Muscle layer of duodenum (tissue), 2 donors: Measurements from ENCODE around the gene WWC2.
"Not testable (repeated sequence)": the region's sequence is repeated elsewhere in the genome, so short reads cannot be mapped to it uniquely, and the experiment has no call there.

Experiments
- H3K27ac ChIP-seq: one replicate; pipeline ENCODE4 v1.7.0; 2013; ENCODE audit warnings: mild to moderate bottlenecking, low read length
- H3K27me3 ChIP-seq: one replicate; pipeline ENCODE4 v1.7.0; 2013; ENCODE audit warnings: low read depth, mild to moderate bottlenecking, control low read depth, low read length
- H3K36me3 ChIP-seq, 2 donors: one replicate each; pipeline ENCODE4 v1.7.0; 2013; ENCODE audit warnings: low read length in 2 of 2, control low read depth in 1 of 2, mild to moderate bottlenecking in 1 of 2; ENCODE audit not compliant: insufficient read depth in 2 of 2, control insufficient read depth in 1 of 2
- H3K4me1 ChIP-seq, 2 donors: one replicate each; pipeline ENCODE4 v1.7.0; 2013; ENCODE audit warnings: low read length in 2 of 2, mild to moderate bottlenecking in 2 of 2, control low read depth in 1 of 2, moderate library complexity in 1 of 2; ENCODE audit not compliant: insufficient read depth in 2 of 2, control insufficient read depth in 1 of 2
- H3K4me3 ChIP-seq, 2 donors: one replicate each; pipeline ENCODE4 v1.7.0; 2013; ENCODE audit warnings: low read length in 2 of 2, low read depth in 1 of 2, mild to moderate bottlenecking in 1 of 2
- H3K9me3 ChIP-seq, 2 donors: one replicate each; pipeline ENCODE4 v1.7.0; 2013; ENCODE audit warnings: low read length in 2 of 2, control low read depth in 1 of 2, mild to moderate bottlenecking in 1 of 2; ENCODE audit not compliant: control insufficient read depth in 1 of 2
- donor health status: healthy.

Gene WWC2

DNA sequence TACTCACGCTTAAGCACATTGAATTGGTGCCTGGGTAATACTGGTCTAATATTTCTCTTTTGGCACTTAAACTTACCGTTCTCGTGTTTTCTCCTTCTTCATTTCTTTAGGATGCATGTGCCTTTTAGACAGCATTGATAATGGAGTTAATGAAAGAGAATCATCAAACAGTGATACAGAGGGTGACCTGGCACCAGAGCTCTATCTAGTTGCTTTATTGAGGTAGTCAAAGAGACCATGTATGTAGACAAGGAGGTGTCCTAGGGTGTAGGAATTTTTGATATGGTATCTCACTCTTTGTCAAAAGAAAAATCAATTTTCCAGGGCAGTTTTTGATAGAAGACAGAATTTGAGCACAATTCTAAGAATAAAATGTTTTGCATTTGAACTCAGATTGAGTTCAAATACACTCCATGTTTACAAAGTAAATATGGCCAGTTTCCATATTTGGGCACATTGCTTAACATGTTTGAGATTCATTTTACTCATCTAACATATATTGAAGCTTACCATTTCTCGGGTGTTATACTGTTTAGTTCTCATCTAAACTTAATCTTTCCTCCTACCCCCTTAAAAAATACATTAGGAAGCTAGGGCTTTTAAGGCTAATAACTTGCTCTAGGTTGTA is 92.0 kb downstream of the WWC2 start:
- Histone ChIP-seq H3K9me3 (no peaks in the 10 kb centered on the region), H3K27ac (no peak overlapping the region), H3K4me1 (peaks cover 0 to 12% of the 10 kb centered on the region in 2 donors), H3K36me3 (no peaks in the 10 kb centered on the region), H3K27me3 (no peaks in the 10 kb centered on the region), H3K4me3 (no peak overlapping the region)

DNA sequence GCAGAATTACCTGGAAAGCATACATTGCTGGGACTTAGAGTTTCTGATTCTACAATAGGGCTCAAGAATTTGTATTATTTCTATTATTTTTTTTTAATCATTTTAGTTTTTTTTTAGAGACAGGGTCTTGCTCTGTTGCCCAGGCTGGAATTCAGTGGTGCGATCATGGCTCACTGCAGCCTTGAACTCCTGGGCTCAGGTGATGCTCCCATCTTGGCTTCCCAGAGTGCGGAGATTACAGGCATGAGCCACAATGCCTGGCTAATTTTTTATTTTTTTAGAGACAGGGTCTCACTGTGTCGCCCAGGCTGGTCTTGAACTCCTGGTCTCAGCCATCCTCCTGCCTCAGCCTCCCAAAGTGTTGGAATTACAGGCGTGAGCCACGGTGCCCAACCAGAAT is 92.6 kb downstream of the WWC2 start:
- Histone ChIP-seq H3K27ac (no peak overlapping the region), H3K4me3 (no peak overlapping the region), H3K9me3 (no peaks in the 10 kb centered on the region), H3K27me3 (no peaks in the 10 kb centered on the region), H3K36me3 (no peaks in the 10 kb centered on the region), H3K4me1 (peaks cover 0 to 8% of the 10 kb centered on the region in 2 donors)

DNA sequence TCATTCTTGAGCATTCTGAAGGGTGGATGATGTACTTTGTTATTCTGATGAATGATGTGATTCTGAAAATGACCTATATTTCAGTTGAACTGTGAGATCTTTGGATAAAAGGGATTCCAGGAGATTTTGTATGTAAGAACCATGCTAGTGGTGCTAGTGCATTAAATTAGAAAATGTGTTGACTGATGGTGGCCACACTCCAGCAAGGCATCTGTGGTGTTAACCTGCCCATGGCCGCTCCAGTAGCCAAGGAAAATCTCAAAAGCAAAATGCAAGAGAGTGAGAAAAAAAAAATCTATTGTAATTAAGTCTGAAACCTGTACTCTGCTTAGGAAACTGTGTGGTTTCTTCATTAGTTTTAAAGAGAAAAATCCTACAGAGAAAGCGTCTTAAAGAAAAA is 93.5 kb downstream of the WWC2 start:
- Histone ChIP-seq H3K27ac (no peak overlapping the region), H3K4me3 (no peak overlapping the region), H3K9me3 (no peaks in the 10 kb centered on the region), H3K36me3 (no peaks in the 10 kb centered on the region), H3K27me3 (no peaks in the 10 kb centered on the region), H3K4me1 (peaks cover 0 to 8% of the 10 kb centered on the region in 2 donors)

DNA sequence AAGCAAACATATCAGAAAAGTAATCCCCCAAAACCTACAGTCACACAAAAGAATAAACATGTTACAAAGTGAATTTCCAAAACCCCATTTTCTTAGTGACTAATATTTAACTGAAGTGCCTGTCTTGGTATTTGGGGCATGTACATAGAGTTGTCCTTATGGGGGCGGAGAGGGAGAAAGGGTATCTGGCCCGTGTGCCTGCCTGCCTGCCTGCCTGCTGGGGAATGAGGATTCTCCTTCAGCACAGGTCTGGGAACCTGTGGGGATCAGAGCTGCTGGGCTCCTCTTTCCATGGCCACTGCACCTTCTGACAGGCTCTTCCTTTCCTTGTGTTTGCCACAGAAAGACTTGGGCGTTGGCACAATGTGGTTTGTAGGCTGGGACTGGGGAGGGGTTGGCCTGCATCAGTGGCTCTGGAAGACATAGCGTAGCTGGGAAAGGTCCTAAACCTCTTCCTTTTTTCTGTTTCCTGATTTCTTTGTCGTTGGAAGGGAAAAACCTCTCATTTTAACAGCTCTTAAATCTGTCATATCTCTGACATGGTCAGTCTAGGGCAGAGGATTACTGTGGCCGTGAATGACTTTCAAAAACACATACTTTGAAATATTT is 94.8 kb downstream of the WWC2 start:
- H3K27me3 ChIP-seq, H3K4me1 ChIP-seq, H3K4me3 ChIP-seq, H3K36me3 ChIP-seq, H3K27ac ChIP-seq, H3K9me3 ChIP-seq: not testable (repeated sequence)

GRCh38 chr4:183195534-183195933 is 96.5 kb downstream of the WWC2 start:
- Histone ChIP-seq H3K4me3 (no peak overlapping the region), H3K27ac (no peak overlapping the region), H3K9me3 (no peaks in the 10 kb centered on the region), H3K36me3 (no peaks in the 10 kb centered on the region), H3K4me1 (no peaks in the 10 kb centered on the region), H3K27me3 (no peaks in the 10 kb centered on the region)

- H3K36me3 ChIP-seq: no peaks in the 10 kb centered on the region
- H3K4me3 ChIP-seq: no peak overlapping the region
- no peak overlapping the region for H3K27ac ChIP-seq
- H3K9me3 ChIP-seq: no peaks in the 10 kb centered on the region
- no peaks in the 10 kb centered on the region for H3K27me3 ChIP-seq
- no peaks in the 10 kb centered on the region for H3K4me1 ChIP-seq
Measured at GRCh38 chr4:183197140-183197539, 98.1 kb downstream of the WWC2 start.

DNA sequence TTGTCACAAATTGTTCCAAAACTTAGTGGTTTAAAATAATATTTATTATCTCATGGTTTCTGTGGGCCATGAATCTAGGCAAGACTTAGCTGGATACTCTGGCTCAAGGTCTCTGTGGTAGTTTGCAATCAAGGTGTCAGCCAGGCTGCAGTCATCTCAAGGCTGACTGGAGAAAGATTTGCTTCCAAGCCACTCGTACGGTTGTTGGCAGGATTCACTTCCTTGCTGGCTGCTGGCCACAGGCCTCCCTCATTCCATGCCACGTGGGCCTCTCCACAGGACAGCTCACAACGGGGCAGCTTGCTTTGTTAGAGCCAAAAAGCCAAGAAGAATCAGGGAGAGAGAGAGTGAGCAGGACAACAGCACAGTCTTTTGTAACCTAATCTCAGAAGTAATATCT is 101.4 kb downstream of the WWC2 start:
- Histone ChIP-seq H3K27me3 (no peaks in the 10 kb centered on the region), H3K4me1 (no peaks in the 10 kb centered on the region), H3K4me3 (no peak overlapping the region), H3K27ac (no peak overlapping the region), H3K9me3 (no peaks in the 10 kb centered on the region), H3K36me3 (no peaks in the 10 kb centered on the region)

GRCh38 chr4:183201331-183201730 is 102.3 kb downstream of the WWC2 start:
- Histone ChIP-seq H3K9me3 (no peaks in the 10 kb centered on the region), H3K4me1 (no peaks in the 10 kb centered on the region), H3K36me3 (no peaks in the 10 kb centered on the region), H3K27me3 (no peaks in the 10 kb centered on the region), H3K4me3 (no peak overlapping the region), H3K27ac (no peak overlapping the region)

GRCh38 chr4:183202523-183202922 is 103.5 kb downstream of the WWC2 start:
- Histone ChIP-seq H3K4me1 (no peaks in the 10 kb centered on the region), H3K27ac (no peak overlapping the region), H3K4me3 (no peak overlapping the region), H3K9me3 (no peaks in the 10 kb centered on the region), H3K27me3 (no peaks in the 10 kb centered on the region), H3K36me3 (no peaks in the 10 kb centered on the region)

- no peaks in the 10 kb centered on the region for H3K36me3 ChIP-seq
- no peak overlapping the region for H3K4me3 ChIP-seq
- H3K4me1 ChIP-seq: no peaks in the 10 kb centered on the region
- no peaks in the 10 kb centered on the region for H3K9me3 ChIP-seq
- no peak overlapping the region for H3K27ac ChIP-seq
- no peaks in the 10 kb centered on the region for H3K27me3 ChIP-seq
Measured at GRCh38 chr4:183204793-183205192, 105.7 kb downstream of the WWC2 start.

DNA sequence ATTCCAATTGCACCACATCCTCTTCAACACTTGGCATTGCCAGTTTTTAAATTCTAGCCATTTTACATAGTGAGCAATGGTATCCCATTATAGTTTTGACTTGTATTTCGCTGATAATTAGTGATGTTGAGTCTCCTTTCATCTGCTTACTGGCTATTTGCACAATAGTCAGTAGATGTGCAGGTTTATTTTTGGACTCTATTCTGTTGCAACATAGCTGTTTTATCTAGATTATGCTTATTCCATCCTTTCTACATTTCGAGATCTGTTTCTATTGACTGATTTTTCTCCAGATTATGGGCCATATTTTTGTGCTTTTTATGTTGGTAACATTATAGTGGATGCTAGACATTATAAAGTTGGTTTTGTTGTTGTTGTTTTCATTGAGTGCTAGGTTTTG is 106.1 kb downstream of the WWC2 start:
- no peaks in the 10 kb centered on the region for H3K4me1 ChIP-seq
- no peak overlapping the region for H3K27ac ChIP-seq
- H3K9me3 ChIP-seq: no peaks in the 10 kb centered on the region
- H3K4me3 ChIP-seq: no peak overlapping the region
- no peaks in the 10 kb centered on the region for H3K27me3 ChIP-seq
- no peaks in the 10 kb centered on the region for H3K36me3 ChIP-seq

GRCh38 chr4:183205709-183206108 is 106.7 kb downstream of the WWC2 start:
- no peaks in the 10 kb centered on the region for H3K9me3 ChIP-seq
- H3K4me1 ChIP-seq: no peaks in the 10 kb centered on the region
- H3K27me3 ChIP-seq: no peaks in the 10 kb centered on the region
- no peaks in the 10 kb centered on the region for H3K36me3 ChIP-seq
- H3K27ac ChIP-seq: no peak overlapping the region
- no peak overlapping the region for H3K4me3 ChIP-seq
